DND-41 (cell line): ENCODE results near the gene ARL14EPL.
A peak's percentile ranks its signal among the peaks of the same experiment; 100 is the strongest.

Source experiments
- ATAC-seq: fragments of 200-7000 bp; cut with Tn5 transposase; 3 replicates; pipeline ENCODE4 v1.9.1; 2021; ENCODE audit warnings: low read depth; ENCODE audit not compliant: insufficient read depth
- DNase-seq: peaks from one replicate; pipeline ENCODE4 v3.0.0-alpha.2; 2020
- H2AFZ ChIP-seq: 2 replicates; pipeline ENCODE4 v1.6.0; 2012; ENCODE audit warnings: low read depth, low read length
- H3K27ac ChIP-seq: 2 replicates; pipeline ENCODE4 v1.5.1; 2012; ENCODE audit warnings: low read length, inconsistent platforms
- H3K27me3 ChIP-seq: fragments of 200-600 bp; sonication (generic); 2 replicates; pipeline ENCODE4 v1.6.0; 2012; ENCODE audit warnings: low read length, mild to moderate bottlenecking, inconsistent platforms; ENCODE audit not compliant: insufficient read depth, poor library complexity
- H3K36me3 ChIP-seq: 2 replicates; pipeline ENCODE4 v1.5.1; 2012; ENCODE audit warnings: low read length, inconsistent platforms; ENCODE audit not compliant: insufficient read depth
- H3K4me1 ChIP-seq: 2 replicates; pipeline ENCODE4 v1.5.1; 2012; ENCODE audit warnings: mild to moderate bottlenecking, low read length; ENCODE audit not compliant: insufficient read depth
- H3K4me2 ChIP-seq: 2 replicates; pipeline ENCODE4 v1.6.0; 2012; ENCODE audit warnings: mild to moderate bottlenecking, moderate library complexity, low read length, inconsistent platforms; ENCODE audit not compliant: insufficient read depth
- H3K4me3 ChIP-seq, 2 experiments: fragments of 200-600 bp in 1 of 2; shearing (Covaris generic) in 1 of 2; 2 replicates each; pipeline ENCODE4 v1.5.1; 2012 to 2016; ENCODE audit warnings: inconsistent platforms in 2 of 2, low read length in 2 of 2, mild to moderate bottlenecking in 2 of 2, low read depth in 1 of 2, moderate library complexity in 1 of 2
- H3K79me2 ChIP-seq: 2 replicates; pipeline ENCODE4 v1.6.0; 2012; ENCODE audit warnings: low read length, inconsistent platforms; ENCODE audit not compliant: insufficient read depth
- H3K9ac ChIP-seq: 2 replicates; pipeline ENCODE4 v1.6.0; 2012; ENCODE audit warnings: low read depth, mild to moderate bottlenecking, inconsistent platforms, low read length, moderate library complexity
- H3K9me3 ChIP-seq: 2 replicates; pipeline ENCODE4 v1.5.1; 2012; ENCODE audit warnings: low read length, moderate library complexity, mild to moderate bottlenecking, inconsistent platforms; ENCODE audit not compliant: insufficient read depth, severe bottlenecking
- H4K20me1 ChIP-seq: 2 replicates; pipeline ENCODE4 v1.6.0; 2012; ENCODE audit warnings: low read length; ENCODE audit not compliant: insufficient read depth
- EZH2 ChIP-seq: IDR thresholded peaks from 3 replicates; pipeline ENCODE4 v1.6.1; 2012; ENCODE audit warnings: borderline replicate concordance, low read depth, mild to moderate bottlenecking, moderate library complexity, low read length, inconsistent platforms; ENCODE audit not compliant: severe bottlenecking
- TF ChIP-seq, protein P1 (sequence below): IDR thresholded peaks from 2 replicates; pipeline ENCODE4 v1.5.1; 2012; ENCODE audit warnings: borderline replicate concordance, low read length, moderate library complexity, mild to moderate bottlenecking; ENCODE audit not compliant: poor library complexity, severe bottlenecking; ENCODE audit errors: extremely low read depth

The ARL14EPL gene

DNA sequence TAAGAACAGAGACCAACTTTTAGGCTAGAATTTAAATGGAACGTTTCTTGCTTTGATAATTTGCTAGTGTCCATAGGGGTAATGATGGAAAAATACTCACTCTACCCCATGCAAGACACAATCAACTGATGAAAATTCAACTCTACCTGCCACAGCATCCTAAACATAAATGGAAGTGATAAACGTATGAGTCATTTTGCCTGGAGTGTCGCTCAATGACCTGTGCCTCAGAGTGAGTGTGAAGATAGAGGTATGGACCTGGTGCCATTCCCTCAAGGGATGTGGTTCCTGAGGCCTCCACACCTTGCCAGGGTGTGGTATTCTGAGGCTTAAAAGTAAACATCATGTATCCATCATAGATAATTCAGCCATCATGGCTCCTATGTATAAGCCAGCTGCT is 14.0 kb downstream of the ARL14EPL start:
- Histone ChIP-seq H3K36me3 (no peaks in the 10 kb centered on the region), H3K9me3 (no peaks in the 10 kb centered on the region), H3K9ac (no peak overlapping the region), H3K27me3 (peaks cover 4% of the 10 kb centered on the region), H3K79me2 (no peaks in the 10 kb centered on the region), H3K4me2 (no peak overlapping the region), H3K4me1 (no peaks in the 10 kb centered on the region), H4K20me1 (no peaks in the 10 kb centered on the region), H2AFZ (no peak overlapping the region), H3K27ac (no peak overlapping the region), H3K4me3 (no peak overlapping the region)
- ATAC-seq (no peak), DNase-seq (no peak)
- no peak for TF ChIP-seq EZH2
- TF ChIP-seq, protein P1, sequence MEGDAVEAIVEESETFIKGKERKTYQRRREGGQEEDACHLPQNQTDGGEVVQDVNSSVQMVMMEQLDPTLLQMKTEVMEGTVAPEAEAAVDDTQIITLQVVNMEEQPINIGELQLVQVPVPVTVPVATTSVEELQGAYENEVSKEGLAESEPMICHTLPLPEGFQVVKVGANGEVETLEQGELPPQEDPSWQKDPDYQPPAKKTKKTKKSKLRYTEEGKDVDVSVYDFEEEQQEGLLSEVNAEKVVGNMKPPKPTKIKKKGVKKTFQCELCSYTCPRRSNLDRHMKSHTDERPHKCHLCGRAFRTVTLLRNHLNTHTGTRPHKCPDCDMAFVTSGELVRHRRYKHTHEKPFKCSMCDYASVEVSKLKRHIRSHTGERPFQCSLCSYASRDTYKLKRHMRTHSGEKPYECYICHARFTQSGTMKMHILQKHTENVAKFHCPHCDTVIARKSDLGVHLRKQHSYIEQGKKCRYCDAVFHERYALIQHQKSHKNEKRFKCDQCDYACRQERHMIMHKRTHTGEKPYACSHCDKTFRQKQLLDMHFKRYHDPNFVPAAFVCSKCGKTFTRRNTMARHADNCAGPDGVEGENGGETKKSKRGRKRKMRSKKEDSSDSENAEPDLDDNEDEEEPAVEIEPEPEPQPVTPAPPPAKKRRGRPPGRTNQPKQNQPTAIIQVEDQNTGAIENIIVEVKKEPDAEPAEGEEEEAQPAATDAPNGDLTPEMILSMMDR: no peak

DNA sequence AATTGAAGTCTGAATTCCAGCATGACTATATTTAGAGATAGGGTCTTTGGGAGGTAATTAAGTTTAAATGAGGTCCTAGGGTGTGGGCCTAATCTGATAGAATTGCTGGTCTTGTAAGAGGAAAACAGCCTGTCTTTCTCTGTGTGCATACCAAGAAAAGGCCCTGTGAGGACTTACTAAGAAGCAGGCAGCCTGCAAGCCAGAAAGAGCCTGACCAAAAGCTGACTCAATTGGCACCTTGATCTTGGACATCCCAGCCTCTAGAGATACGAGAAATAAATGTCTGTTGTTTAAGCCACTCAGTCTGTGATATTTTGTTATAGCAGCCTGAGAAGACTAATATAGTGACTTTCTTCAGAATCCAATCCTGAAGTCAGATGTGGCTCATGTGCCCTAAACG is 14.6 kb downstream of the ARL14EPL start:
- Histone ChIP-seq H4K20me1 (no peaks in the 10 kb centered on the region), H3K4me3 (no peak overlapping the region), H3K79me2 (no peaks in the 10 kb centered on the region), H3K27ac (no peak overlapping the region), H3K9ac (no peak overlapping the region), H3K9me3 (no peaks in the 10 kb centered on the region), H3K4me2 (no peak overlapping the region), H3K36me3 (no peaks in the 10 kb centered on the region), H3K4me1 (no peaks in the 10 kb centered on the region), H3K27me3 (peaks cover 4% of the 10 kb centered on the region), H2AFZ (no peak overlapping the region)
- DNase-seq: no peak
- TF ChIP-seq, protein P1: no peak
- no peak for TF ChIP-seq EZH2
- ATAC-seq: no peak

DNA sequence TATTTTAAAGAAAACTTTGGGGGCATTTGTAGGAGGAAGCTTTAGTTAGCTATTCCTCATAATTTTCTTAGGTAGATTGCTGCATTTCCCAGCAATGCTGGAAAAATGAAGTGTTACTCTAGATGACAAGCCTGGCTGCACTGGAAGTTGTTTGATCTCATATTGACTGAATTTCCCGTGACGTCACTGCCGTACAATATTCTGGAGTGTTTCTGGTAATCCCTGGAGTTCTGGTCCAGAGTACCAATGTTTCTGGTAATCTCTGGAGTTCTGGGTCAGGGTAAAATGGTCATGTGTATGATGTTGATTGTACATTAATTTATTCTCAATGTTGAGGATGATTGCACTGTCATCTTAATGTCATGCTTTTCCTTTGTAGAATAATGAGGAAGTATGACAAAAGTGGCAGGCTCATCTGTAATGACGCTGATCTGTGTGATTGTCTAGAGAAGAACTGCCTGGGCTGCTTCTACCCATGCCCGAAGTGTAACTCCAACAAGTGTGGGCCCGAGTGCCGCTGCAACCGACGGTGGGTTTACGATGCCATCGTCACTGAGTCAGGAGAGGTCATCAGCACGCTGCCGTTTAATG is 26.2 kb downstream of the ARL14EPL start:
- no peaks in the 10 kb centered on the region for H4K20me1 ChIP-seq
- peaks cover 6% of the 10 kb centered on the region for H3K27me3 ChIP-seq
- no peak for ATAC-seq
- TF ChIP-seq, protein P1: no peak
- TF ChIP-seq EZH2: no peak
- DNase-seq: no peak
- H3K27ac ChIP-seq: no peak overlapping the region
- H3K36me3 ChIP-seq: no peaks in the 10 kb centered on the region
- H3K9ac ChIP-seq: no peak overlapping the region
- H3K4me2 ChIP-seq: no peak overlapping the region
- no peak overlapping the region for H3K4me3 ChIP-seq
- H2AFZ ChIP-seq: no peak overlapping the region
- no peaks in the 10 kb centered on the region for H3K4me1 ChIP-seq
- H3K9me3 ChIP-seq: no peaks in the 10 kb centered on the region
- no peaks in the 10 kb centered on the region for H3K79me2 ChIP-seq

DNA sequence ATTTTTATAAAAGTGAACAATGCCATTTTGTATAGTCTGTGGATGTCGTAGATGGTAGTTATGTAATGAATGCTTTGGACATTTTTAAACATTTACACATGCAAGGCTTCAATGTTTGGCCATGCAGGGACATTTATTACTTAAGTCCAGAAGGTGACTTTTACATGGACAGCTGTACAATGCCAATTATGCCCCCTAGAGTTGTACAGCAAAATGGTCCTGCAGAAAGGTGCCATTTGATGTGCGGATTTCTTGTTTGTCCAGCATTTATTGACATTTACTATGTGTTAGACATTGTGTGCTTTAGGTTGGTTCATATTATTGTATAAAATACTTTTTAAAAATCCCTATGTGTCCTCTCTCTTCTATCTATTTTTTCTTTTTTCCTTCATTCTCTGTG is 30.1 kb downstream of the ARL14EPL start:
- Histone ChIP-seq H3K27me3 (peaks cover 15% of the 10 kb centered on the region), H3K79me2 (no peaks in the 10 kb centered on the region), H3K9ac (no peak overlapping the region), H3K27ac (no peak overlapping the region), H3K4me2 (no peak overlapping the region), H3K4me1 (no peaks in the 10 kb centered on the region), H3K9me3 (no peaks in the 10 kb centered on the region), H3K36me3 (no peaks in the 10 kb centered on the region), H3K4me3 (no peak overlapping the region), H2AFZ (no peak overlapping the region), H4K20me1 (no peaks in the 10 kb centered on the region)
- TF ChIP-seq, protein P1: peak; percentile 13
- no peak for TF ChIP-seq EZH2
- DNase-seq (no peak), ATAC-seq (no peak)
